Urinary bladder (tissue), 2 donors: Measurements from ENCODE around the gene BACE2. TPM values are rescaled to one million over a fixed set of nuclear protein-coding genes. Genes with fewer than 3 reads are reported as not detected.

Experiments
- polyA plus RNA-seq: library from polyadenylated mRNA; stranded (reverse); fragments of 200-250 nt; gene quantifications from one replicate; pipeline ENCODE4 v1.2.3, GENCODE V29; 2013
- small RNA-seq: library from RNA; depleted of rRNA; stranded (forward); fragments of <200 nt; gene quantifications from one replicate; pipeline ENCODE3, GENCODE V24; 2014
- total RNA-seq: library from RNA; depleted of rRNA; stranded (reverse); fragments of >200 nt; gene quantifications from one replicate; pipeline ENCODE4 v1.2.3, GENCODE V29; 2014
- donor health status: healthy.

Gene BACE2
- total and polyA plus RNA-seq, 2 donors, result 51.1 to 81.5 TPM

Small RNA genes within 50 kb of the gene (small RNA-seq; reads per million reads assigned to genes)
- gene MIR3197, result not detected

Other genes with a start within 250 kb of the BACE2 start
- 22.2 TPM for gene FAM3B, start 148.6 kb downstream of the BACE2 start, total RNA-seq
- 17.6 TPM for gene FAM3B, start 148.6 kb downstream of the BACE2 start, polyA plus RNA-seq
- 10.3 TPM for gene MX2, start 193.9 kb downstream of the BACE2 start, total RNA-seq
- 8.2 TPM for gene MX2, start 193.9 kb downstream of the BACE2 start, polyA plus RNA-seq